CD4-positive, alpha-beta T cell treated with Interferon alpha-2 for 1 hour (primary cell): ENCODE results near the gene FETUB.
"Not testable (repeated sequence)": the region's sequence is repeated elsewhere in the genome, so short reads cannot be mapped to it uniquely, and the experiment has no call there.

Source experiments
- DNase-seq, 2 donors: peaks; one replicate each; pipeline ENCODE4 v3.0.0-alpha.2; 2020 to 2022

FETUB gene

DNA sequence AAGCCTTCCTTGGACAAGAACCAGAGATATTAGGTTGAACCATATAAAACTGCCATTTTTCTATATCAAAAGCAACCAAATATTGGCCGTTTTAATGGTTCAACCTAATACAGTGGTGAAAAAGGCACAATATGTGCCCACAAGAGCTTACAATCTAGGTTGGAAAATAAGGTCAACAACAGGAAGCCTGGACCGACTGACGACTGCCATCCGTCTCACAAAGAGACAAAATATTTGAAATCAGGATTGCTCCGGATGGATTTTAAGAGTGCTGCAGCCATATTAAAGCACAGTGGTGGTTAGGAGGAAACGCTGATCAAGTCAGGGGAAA is 26.0 kb upstream of the FETUB start:
- no peak for DNase-seq

DNA sequence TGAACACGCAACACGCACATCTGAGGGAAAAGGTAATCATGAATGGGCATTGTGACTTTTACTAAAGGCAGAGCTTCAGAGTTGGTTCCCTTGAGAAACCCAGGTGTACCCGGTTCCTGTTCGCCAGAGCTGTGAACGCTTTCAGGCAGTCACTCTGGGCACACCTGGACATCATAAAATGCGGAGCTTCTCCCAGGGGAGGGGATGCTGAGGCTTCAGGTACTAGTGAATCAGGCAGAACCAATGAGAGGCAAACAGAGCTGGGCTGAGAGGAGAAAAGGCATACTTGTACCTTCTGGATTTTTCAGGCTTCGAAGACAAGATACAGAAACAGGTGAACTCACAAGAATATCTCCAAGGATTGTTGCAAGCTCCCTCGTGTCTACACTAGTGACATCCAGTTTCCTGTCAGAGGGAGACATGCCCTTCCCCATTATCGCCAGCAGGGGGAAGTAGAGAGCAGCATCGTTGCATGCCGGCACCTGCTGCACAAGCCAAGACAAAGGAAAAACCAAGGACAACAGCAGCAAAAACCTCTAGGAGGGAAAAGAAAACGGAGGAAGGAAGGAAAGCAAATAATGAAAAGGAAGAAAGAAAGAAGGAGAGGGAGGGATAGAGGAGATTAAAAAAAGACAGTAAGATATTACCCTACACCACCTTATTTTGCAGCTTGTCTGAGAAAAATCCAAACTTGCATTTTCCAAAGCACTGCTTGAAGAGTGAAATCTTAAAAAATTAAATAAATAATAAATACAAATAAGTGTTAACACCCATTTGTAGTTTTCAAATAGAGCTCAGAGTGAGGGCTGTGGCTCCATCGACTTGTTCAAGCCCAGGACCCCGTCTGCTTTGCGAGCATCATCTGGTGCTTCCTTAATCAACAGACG is 25.4 kb upstream of the FETUB start:
- peak; percentile 66 to 81 for DNase-seq

DNA sequence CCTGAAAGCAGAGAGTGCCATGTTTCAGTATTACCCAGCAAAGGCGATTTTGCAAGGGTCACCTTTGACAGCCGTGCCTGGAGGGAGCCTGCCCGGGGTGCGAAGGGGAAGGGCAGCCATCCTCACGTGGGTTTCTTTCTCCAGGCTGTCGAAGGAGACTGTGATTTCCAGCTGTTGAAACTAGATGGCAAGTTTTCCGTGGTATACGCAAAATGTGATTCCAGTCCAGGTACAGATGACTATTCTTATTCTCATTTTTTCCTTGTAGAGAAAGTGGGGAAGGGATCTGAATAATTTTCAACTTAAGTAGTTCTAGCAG is 23.9 kb upstream of the FETUB start:
- DNase-seq: no peak

DNA sequence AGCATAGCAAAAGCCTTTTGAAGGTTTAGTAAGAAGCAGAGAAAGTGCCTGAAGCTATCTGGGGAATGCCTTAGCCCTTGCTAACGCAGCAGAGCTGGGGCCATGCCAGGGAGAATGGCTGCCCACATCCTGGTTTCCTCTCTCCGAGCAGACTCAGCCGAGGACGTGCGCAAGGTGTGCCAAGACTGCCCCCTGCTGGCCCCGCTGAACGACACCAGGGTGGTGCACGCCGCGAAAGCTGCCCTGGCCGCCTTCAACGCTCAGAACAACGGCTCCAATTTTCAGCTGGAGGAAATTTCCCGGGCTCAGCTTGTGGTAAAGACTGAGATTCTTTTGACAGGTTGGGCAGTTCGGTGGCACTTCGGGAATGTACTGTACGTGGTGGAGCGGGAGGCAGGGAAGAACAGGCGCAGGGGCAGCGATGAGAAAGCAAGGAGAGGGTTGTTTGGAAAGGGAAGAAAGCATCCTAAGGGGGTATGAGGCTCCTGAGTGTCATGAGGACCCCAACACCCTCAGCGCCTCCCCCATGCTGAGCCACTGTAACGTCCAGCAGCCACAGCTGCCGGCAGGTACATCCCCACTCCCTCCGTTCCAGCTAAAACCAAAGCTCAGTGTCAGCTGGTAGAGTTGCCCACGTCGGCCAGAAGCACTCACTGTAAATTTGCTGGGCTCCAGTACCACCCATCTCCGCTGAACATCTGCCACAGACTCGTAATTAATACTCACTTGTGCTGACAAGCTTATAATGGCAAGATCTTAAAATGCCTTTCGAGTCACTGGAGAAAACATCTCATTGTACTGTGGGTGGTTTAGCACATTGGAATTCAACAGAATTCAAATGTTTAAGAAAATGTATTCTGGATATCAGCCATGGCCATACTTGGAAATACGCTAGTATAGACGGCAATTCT is 22.9 kb upstream of the FETUB start:
- peak; percentile 79 to 87 for DNase-seq

DNA sequence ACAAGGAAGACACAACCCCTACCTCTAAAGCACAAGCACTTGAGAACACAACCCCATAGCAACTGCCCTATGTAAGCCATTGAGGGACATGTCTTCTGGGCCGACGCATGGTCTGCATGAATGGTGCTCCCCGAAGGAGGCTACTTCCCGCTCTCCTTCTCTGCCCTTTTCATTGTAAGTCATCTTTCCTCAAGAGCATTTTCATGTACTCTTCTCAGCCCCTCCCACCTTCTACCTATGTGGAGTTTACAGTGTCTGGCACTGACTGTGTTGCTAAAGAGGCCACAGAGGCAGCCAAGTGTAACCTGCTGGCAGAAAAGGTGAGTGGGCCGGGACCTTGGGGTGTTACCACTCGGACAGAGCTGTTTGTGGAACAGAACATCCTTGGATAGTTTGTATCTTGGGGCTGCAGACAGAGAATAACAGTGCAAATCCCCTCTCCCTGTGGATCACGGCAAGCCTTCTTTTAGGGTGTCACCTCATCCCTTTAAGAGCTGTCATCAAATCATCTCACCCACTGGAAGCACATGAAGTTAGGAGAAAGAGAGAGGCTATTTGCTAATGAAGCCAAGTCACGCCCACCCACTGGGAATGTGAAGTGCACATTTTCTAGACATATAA is 21.8 kb upstream of the FETUB start:
- no peak for DNase-seq

DNA sequence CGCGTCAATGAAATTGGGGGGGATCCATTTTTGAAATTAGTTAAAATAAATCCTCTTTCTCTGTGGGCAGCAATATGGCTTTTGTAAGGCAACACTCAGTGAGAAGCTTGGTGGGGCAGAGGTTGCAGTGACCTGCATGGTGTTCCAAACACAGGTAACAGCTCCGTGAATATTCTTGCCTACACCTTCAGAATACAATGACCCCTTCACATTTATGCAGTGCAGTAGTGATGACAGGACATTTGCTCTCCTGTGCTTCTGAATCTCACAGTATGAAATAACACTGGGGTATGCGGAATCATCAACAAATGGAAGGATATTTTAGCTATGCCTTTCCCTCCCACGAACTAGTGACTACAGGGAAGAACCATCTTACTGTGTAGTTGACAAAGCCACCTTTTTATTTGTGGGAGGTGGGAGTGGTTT is 20.4 kb upstream of the FETUB start:
- DNase-seq: no peak

DNA sequence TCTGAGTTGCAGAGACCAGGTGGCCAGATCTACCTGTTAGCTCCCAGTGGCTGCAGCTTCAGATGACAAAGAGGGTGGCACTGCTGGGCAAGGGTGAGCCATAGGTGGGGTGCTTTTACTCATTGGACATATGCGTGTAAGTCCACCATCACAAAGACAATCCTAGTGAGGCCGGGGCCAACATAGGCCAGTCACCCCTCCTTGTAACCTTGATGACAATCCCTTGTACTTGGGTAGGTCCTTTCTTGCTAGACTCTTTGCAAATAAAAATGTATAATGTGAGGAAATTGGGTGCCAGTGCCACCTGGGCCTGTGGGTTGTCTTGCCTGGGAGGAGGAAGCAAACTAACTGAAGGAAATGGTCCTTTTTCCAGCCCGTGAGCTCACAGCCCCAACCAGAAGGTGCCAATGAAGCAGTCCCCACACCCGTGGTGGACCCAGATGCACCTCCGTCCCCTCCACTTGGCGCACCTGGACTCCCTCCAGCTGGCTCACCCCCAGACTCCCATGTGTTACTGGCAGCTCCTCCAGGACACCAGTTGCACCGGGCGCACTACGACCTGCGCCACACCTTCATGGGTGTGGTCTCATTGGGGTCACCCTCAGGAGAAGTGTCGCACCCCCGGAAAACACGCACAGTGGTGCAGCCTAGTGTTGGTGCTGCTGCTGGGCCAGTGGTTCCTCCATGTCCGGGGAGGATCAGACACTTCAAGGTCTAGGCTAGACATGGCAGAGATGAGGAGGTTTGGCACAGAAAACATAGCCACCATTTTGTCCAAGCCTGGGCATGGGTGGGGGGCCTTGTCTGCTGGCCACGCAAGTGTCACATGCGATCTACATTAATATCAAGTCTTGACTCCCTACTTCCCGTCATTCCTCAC is 19.7 kb upstream of the FETUB start:
- DNase-seq: no peak

DNA sequence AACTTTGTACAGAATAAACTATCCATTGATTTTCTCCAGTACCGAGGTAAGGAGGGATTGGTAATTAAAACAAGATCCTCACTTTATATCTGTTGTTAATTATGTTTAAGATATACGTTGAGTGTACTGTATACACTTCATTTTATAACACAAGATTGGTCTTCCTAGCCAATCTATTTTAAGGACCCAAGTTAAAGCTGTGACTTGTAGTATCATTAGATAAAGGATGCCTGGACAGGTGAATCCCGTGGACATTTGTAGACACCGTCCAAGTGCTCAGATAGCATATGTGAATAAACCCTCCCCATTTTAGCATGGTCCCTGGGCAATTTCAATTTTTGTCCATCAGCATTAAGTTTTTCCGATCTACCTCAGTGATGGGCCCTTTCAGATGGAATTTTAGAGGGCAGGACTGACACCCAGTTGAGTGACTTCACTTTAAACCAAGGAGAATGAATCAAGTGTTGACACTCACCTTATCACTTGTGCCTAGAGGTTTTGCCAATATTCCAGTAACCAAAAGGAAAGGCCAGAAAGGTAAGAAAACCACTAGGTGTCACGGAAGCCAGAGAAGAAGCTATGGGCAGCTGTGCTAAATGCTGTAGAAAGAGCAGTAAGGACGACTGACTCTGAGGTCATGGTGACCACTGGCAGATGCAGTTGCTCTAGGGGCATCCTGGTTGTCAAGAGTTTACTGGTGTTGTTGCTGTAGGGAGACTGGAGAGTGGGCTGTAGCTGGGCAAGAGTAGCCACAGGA is 18.1 kb upstream of the FETUB start:
- DNase-seq: no peak

DNA sequence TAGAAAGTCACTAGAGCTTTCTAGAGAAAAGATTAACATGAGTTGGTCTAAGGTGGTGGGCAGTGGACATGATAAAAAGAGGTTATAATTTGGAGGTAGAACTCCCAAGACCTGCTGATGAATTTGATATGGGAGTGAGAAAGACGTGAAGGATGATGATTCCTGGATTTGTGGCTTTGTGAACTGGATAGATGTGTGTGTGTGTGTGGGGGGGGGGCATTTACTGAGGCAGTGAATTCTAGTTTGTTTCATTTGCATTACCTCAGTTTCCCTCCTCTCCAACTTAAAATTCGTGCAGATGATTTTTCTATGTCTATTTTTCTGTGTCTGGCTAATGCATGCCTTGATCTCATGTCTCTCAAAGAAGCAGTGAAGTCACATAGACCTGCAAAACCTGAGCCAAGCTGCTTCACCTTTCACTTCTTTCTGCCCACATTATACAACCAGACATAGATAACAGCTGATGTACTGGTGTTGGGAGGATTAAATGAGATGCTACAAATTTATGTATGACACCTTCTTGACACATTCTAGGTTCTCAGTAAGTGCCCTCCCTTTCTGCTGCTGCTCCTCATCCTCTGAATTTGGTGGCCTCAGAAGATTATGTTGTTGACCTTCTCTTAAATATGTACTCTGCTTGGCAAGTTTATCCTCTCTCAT is 17.4 kb upstream of the FETUB start:
- DNase-seq: no peak

DNA sequence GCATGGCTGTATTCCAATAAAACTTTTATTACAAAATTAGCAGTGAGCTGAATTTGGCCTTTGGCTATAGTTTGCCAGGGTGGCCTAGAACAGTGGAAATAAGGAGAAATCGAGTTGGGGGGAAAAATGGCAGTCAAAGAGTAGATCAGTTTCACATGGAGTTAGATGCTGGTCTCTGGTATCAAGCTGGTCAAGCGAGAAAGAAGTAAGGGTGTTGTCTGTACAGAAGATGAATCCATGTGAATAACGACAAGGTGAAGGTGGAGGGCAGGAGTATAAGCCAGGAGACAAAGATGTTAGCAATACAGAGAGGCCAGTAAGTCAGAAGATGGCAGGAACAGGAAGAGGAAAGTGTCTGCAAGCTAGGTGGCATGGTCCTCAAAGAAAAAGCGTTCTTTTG is 15.6 kb upstream of the FETUB start:
- no peak for DNase-seq

DNA sequence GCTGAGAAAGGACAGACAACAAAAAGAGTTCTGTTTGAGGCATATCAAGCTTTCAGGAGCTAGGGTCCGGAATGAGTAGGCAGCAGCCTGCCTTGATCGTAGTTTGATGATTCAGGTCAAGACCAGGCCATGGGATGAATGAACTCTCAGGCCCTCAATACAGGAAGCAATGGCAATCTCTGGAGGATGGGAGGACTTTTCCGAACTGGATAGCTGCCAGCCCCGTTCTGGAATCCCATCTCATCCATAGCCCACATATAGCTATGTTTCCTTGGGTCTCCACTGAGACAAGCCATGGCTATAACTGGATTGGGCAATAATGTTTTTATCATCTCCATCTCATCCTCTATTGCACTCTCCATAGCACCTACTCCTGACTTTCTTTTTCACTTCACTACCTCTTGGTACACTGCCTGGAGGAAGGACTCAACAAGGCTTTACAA is 14.6 kb upstream of the FETUB start:
- DNase-seq: no peak

DNA sequence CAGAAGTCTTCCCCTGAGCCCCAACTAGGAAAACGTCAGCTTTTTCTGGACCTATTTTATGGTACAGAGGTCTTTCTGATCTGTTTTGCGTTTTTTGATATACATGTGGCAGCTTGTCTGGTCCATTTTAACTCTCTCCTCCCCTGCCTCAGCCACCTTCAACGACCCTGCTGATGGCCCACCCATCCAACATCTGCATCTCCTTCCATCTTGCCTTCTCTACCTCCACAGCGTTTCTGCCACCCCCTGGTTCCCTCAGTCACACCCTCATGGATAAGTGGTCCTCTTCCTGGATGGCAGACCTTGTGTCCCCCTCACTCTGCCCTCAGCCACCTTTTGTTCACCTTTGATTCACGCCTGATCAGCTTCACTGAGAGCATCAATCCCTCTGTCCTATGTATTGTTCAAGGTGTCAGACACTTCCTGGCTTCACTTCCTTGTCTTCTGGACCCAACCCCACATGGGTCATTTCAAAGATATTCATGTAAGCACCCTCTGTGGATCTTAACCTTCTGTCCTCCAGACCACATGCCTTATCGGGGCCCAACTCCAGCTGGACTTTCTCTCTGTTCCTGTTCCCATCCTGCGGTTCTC is 13.8 kb upstream of the FETUB start:
- DNase-seq: no peak

DNA sequence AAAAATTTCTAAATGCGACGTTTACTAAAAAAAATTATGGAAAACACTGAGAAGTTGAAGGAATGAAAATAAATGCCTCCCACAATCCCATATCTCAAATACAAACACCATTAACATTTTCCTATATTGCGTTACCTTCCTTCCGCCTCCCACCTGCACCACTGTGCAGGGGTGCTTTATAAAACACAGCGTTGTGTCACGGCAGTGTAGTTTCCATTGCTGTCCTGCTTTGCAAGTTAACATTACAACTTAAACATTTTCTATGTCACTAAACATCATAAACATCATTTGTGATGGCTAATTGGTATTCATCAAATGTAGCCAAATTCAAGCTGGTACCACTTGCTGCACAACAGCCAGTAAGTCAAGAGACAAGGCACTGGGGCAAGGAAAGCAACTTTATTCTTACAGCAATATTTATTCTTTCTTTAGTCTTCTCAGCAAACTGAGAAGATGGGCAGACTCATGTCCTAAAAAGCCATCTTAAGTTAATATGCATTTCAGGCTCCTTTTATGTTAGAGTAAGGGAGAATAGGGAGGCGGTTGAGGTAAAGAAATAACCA is 12.3 kb upstream of the FETUB start:
- DNase-seq: no peak

DNA sequence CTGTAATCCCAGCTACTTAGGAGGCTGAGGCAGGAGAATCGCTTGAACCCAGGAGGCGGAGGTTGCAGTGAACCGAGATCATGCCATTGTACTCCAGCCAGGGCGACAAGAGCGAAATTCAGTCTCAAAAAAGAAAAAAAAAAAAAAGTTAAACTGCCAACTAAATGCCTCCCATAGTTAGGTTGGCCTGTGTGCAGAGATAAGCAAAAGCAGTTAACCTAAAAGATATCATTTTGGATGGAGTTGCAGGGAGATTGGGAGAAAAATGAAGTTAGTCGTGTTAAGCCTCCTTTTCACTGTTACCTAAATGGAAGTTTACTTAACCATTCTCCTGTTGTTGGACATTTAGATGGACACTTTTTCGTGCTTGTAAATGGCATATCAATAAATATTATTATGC is 11.4 kb upstream of the FETUB start:
- no peak for DNase-seq

DNA sequence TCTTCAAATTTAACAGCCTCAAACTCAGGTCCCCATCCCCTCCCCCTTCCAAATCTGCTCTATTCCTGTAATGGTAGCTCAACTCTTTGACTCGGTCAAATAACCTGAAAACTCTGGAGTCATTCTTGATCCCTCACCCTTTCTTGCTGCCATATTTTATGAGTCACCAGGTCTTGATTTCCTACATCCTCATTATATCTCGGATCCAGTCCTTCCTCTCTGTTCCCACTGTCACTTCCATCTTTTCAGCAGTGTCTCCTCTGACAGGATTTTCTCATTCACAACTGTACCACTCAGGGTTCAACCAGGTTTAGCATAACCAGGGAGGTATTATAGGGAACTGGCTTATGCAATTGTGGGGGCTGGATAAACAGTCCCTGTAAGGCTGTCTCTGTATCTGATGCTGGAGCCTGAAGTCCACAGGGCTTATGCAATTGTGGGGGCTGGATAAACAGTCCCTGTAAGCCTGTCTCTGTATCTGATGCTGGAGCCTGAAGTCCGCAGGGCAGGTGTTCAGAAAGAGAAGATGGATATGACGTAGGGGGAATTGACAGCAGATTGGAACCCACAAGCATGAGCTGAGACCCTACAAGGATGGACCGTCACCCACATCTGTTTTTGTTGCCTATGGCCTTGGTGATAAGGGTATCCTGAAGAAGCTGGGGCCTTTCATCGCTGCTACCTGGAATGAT is 9.1 kb upstream of the FETUB start:
- DNase-seq: no peak

DNA sequence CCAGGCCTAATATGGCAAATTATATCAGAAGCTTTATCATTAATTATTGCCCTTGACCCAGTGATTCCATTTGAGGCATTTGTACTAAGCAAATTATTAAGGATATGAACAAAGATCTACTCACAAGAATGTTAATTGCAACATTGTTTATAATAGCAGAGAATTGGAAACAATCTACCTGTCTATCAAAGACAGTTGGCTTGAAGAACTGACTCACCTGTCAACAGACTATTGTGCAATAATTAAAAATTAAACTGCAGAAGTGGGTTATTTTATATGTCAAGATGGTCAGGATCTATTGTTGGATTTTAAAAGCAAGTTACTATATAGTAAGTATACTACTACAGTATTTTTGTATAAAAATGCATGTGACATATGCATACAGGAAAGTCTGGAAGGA is 6.7 kb upstream of the FETUB start:
- no peak for DNase-seq

DNA sequence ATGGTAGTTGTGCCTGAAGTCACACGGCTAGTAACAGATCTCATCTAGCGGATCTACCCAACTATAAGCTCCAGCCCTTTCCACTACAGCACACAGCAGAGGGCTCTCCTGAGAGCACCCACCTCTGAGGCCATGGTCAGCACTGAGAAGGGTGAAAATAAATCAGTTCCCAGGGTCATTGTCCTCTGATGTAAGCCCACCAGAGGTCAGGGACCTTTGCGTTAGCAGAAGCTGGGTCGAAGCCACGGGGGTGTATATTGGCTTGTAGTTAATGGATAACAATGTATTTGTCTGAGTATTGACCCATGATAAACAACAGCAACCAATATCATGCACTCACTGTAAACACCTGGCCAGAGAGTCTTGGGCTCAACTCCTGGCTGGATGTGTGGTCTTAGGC is 6.0 kb upstream of the FETUB start:
- DNase-seq: not testable (repeated sequence)

DNA sequence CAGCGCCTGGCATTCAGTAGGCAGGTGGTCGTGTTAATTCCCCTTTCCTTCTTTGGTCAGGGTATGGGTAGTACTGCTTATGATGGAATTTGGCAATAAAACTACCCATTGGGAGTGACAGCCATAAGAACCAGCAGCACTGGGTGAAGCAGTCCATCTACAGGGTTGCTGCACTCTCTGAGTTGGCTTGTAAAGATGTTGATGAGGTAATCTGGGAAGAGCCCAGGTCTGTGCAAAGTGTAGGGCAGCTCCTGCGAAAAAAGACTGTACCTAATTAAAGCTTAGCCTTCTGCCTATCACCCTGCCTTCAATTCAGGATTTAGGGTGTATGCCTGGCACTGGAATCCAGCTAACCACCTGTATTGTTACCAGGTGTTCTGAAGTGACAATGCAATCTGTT is 4.7 kb upstream of the FETUB start:
- no peak for DNase-seq

DNA sequence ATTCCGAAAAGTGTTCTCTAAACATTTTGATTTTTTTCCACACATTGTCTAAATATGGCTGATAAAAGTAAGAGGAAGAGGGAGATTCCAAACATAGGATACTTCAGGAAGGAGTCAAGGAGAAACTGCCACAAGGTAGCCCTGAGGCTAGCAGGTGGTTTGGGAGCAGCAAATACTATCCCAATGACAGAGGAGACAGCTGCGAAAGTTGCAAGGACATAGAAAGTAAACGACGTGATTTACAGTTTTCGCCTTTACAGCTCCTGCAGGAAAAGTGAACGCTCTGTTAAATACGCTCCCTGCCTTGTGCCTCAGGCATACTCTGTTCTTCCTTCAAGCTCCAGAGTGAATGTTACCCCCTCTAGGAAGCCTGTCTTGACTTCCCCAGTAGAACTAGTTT is 3.7 kb upstream of the FETUB start:
- no peak for DNase-seq

DNA sequence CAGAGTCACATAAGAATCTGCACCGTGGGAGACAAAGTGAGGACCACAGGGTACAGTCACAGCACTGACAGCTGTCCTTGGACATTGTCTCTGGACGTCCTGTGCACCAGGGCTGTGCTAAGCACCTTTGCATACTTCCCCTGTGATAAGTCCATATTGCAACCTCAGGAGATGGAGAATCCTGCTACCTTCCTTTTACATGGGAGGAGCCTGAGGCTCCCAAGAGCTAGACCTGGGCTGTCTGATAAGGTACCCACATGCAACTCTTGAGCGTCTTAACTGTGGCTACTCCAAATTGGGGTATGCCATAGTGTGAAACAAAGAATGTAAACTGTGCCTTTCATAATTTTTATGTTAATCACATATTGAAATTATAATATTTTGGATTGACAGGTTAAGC is 2.5 kb upstream of the FETUB start:
- DNase-seq: no peak
